H1 (cell line): ENCODE results near the gene SSTR3. TPM values are rescaled to one million over a fixed set of nuclear protein-coding genes. Genes with fewer than 3 reads are reported as not detected.

ENCODE experiments used
- BACH1 ChIP-seq: IDR thresholded peaks from 2 replicates; pipeline ENCODE4 v1.6.1; 2012; ENCODE audit warnings: low read length, improper control_type of control experiment
- CTBP2 ChIP-seq: IDR thresholded peaks from 2 replicates; pipeline ENCODE4 v1.7.0; 2011; ENCODE audit warnings: borderline replicate concordance, mild to moderate bottlenecking, moderate library complexity, mixed read lengths, low read length; ENCODE audit not compliant: insufficient read depth, insufficient read length
- HDAC6 ChIP-seq: IDR thresholded peaks from one replicate; pipeline ENCODE4 v1.7.1; 2012; ENCODE audit warnings: low read depth, mild to moderate bottlenecking, inconsistent platforms, low read length, moderate library complexity
- MAFK ChIP-seq: IDR thresholded peaks from 2 replicates; pipeline ENCODE4 v1.6.1; 2012; ENCODE audit warnings: low read depth, mild to moderate bottlenecking, improper control_type of control experiment, low read length
- POLR2A ChIP-seq, 2 experiments: IDR thresholded peaks; 1 replicate in 1 of 2; 2 replicates in 1 of 2; pipeline ENCODE4 v1.6.1; 2011; ENCODE audit warnings: low read depth in 2 of 2, low read length in 2 of 2, mild to moderate bottlenecking in 2 of 2; ENCODE audit errors: control extremely low read depth in 1 of 2
- polyA plus RNA-seq, 7 experiments: library from polyadenylated mRNA; depleted of rRNA in 3 of 7; stranded (reverse) in 5 of 7; unstranded in 2 of 7; fragments of >200 nt in 5 of 7; fragments of 200-250 nt in 2 of 7; gene quantifications; 1 replicate in 5 of 7; 2 replicates in 1 of 7; 4 replicates in 1 of 7; pipeline versions ENCODE4 v1.2.1 to v1.2.3, GENCODE V29; 2011 to 2013; ENCODE audit warnings: missing spikeins in 2 of 7, mixed read lengths in 2 of 7
- total RNA-seq: library from RNA; stranded (reverse); fragmentation: NEBNext Ultra II Directional; extraction: Animal tissue kit (Norgen Biotek cat#: 25700); gene quantifications from 2 replicates; pipeline ENCODE4 v1.2.1, GENCODE V29; 2021
- TF ChIP-seq, protein P1 (sequence below): IDR thresholded peaks from 2 replicates; pipeline ENCODE4 v1.6.1; 2012; ENCODE audit warnings: inconsistent platforms

SSTR3 gene
- total and polyA plus RNA-seq, 2 of the 8 experiments (the other 6 are each of a cell fraction or from before 2014, with no cell fraction given) = 0.22 to 0.77 TPM

GRCh38 chr22:37177755-37178154 is 34.5 kb downstream of the SSTR3 start (continued):
- TF ChIP-seq CTBP2 = no peak
- TF ChIP-seq MAFK = no peak
- no peak for TF ChIP-seq BACH1
- no peak for TF ChIP-seq HDAC6
- TF ChIP-seq, protein P1, sequence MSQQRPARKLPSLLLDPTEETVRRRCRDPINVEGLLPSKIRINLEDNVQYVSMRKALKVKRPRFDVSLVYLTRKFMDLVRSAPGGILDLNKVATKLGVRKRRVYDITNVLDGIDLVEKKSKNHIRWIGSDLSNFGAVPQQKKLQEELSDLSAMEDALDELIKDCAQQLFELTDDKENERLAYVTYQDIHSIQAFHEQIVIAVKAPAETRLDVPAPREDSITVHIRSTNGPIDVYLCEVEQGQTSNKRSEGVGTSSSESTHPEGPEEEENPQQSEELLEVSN = no peak
- TF ChIP-seq POLR2A (IDR thresholded peaks at IDR 0.05; ENCODE audit: control extremely low read depth in 1 of 2, low read depth in 2 of 2, low read length in 2 of 2) = no peak
